ENCODE results near the gene ZNF536. TPM values are rescaled to one million over a fixed set of nuclear protein-coding genes. Genes with fewer than 3 reads are reported as not detected.
A peak's percentile ranks its signal among the peaks of the same experiment; 100 is the strongest.

The ZNF536 gene
- total RNA-seq, 1 donor from 2014 or later: 22.4 TPM

GRCh38 chr19:30551271-30551670, 179.1 kb downstream of the ZNF536 start:
- no peak for FAIRE-seq
- DNase-seq (ENCODE audit: low spot score in 2 of 2): no peak

- FAIRE-seq: no peak
- DNase-seq (ENCODE audit: low spot score in 2 of 2): no peak
Observed at GRCh38 chr19:30552593-30552992, 180.4 kb downstream of the ZNF536 start.

DNA sequence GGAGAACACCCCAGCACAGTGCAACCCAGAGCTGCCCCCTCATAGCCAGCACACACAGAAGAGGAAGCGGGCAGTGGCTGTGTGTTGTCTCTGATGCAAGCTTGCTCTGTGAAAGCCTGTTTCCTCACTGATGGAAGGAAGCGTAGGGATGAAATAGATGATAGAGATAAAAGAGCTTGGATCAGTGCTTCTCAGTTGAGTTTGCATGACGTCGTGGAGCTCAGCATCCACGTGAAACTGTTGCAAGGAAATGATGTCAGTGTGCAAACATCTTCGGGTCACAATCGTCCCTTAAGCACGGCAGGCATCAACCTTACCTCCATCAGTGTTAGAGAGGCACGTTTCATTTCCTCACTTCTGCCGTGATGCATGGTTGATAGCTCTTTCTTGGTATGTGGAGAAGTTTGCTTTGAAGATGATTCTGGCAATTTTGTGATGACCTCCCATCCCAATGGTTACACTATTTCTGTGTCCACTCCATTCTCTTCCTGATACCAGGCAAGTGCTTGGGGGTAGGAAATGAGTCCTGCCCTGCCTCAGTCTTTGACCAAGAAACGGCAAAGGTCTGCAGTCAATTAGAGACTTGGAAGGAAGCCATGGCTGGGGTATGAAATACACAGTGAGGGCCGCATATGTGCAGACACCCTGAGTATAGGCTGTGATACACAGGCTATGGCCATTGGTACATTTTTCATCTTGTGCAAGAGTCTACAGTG, 183.0 kb downstream of the ZNF536 start:
- no peak for DNase-seq (ENCODE audit: low spot score in 2 of 2)
- no peak for FAIRE-seq

- no peak for DNase-seq (ENCODE audit: low spot score in 2 of 2)
- FAIRE-seq: no peak
Observed at GRCh38 chr19:30555791-30556110, 183.6 kb downstream of the ZNF536 start.

- peak in 1 of 2 donors; percentile 38 for DNase-seq (ENCODE audit: low spot score in 2 of 2)
- peak; percentile 33 for FAIRE-seq
Observed at GRCh38 chr19:30556230-30556711, 184.1 kb downstream of the ZNF536 start.

DNA sequence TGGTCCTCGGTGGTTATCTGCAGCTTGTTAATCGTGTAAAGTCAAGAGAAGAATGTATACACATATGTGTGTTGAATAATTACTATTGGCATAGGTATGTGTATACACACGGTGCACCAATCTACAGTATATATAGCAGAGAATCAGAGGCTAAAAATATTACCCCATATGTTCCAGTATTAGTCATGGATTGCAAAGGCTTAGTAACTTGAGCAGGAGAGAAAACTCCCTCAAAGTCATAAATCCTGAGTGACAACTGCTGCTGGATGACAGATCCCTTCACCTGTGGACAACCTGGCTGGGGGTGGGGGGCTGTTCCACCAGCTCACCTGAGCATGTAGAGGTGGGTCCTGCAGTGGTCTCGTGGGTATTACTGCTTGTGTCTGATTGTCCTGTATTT, 185.0 kb downstream of the ZNF536 start:
- peak in 1 of 2 donors; percentile 14 for DNase-seq (ENCODE audit: low spot score in 2 of 2)
- no peak for FAIRE-seq

DNA sequence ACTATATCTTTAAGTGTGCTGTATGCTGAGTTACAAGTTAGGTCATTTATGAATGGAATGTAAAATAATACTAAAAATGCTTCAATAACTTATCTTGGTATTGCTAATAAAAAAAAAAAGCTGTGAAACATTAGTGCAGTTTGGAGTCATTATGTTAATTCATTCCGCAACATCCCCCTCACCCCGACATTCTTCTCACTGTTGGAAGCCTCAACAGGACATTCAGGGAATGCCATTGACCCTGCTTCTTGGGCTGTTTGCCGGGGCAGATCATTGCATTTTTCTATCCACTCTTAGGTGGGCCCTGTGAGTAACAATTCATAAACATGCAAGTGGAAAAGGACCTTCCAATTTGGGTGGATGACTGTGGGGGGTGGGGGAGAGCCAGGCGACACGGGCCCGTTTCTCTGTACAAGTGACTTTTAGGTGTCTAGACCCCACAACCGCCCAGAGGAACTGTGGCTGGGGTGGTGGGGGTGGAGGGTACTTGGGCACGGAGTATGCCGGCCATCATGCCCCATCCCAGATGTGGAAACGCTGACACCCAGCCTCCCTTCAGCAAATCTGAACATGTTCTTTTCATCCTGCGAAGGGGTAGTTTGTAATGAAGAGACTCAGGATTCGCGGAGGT, 185.9 kb downstream of the ZNF536 start:
- no peak for DNase-seq (ENCODE audit: low spot score in 2 of 2)
- FAIRE-seq: no peak

GRCh38 chr19:30558793-30559192, 186.6 kb downstream of the ZNF536 start:
- no peak for FAIRE-seq
- no peak for DNase-seq (ENCODE audit: low spot score in 2 of 2)

GRCh38 chr19:30559446-30559845, 187.3 kb downstream of the ZNF536 start:
- no peak for FAIRE-seq
- no peak for DNase-seq (ENCODE audit: low spot score in 2 of 2)

- FAIRE-seq (no peak), DNase-seq (ENCODE audit: low spot score in 2 of 2) (no peak)
Observed at GRCh38 chr19:30562981-30563380, 190.8 kb downstream of the ZNF536 start.

DNA sequence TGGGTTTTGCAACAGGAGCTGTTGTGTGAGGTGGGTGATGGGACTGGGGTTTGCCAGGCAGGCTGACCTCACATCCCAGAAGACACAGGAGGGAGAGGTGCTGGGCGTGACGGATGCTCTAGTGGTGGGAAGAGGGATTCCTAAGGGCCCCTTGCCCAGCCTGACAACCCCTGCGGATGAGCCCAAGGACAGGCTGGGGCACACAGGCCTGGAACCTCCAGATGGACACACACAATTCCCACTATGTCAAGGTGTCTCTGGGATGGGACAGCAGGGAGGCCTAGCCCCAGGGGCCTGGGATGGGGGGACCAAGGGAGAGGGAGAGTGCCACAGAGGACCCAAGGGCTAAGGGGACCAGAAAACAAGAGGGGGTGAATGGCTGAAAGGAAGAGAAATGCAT, 191.5 kb downstream of the ZNF536 start:
- DNase-seq (ENCODE audit: low spot score in 2 of 2) (no peak), FAIRE-seq (no peak)

DNA sequence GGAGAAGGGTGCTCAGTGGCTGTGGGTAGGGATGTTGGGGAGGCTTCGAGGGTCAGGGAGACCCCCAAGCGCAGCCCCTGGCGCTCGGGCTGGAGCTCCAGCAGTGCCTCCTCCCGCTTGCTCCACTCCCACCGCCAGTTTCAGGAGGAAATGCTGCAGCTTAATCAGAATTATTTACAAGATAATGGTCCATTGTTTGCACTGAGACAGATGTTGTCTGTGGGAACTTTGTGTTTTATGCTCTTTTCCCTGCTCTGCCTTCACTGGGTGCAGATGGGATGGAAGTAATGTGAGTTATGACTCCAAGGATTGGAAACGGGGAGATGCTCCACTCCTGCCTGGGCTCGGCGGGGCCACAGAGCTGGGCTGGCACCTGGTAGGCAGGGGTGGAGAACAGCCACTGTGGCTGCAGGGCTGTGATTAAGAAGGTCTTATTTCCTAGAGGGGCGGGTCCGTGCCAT, 192.4 kb downstream of the ZNF536 start:
- FAIRE-seq (no peak), DNase-seq (ENCODE audit: low spot score in 2 of 2) (peak; percentile 22 to 30)

GRCh38 chr19:30565636-30566035, 193.5 kb downstream of the ZNF536 start:
- FAIRE-seq (no peak), DNase-seq (ENCODE audit: low spot score in 2 of 2) (no peak)

DNA sequence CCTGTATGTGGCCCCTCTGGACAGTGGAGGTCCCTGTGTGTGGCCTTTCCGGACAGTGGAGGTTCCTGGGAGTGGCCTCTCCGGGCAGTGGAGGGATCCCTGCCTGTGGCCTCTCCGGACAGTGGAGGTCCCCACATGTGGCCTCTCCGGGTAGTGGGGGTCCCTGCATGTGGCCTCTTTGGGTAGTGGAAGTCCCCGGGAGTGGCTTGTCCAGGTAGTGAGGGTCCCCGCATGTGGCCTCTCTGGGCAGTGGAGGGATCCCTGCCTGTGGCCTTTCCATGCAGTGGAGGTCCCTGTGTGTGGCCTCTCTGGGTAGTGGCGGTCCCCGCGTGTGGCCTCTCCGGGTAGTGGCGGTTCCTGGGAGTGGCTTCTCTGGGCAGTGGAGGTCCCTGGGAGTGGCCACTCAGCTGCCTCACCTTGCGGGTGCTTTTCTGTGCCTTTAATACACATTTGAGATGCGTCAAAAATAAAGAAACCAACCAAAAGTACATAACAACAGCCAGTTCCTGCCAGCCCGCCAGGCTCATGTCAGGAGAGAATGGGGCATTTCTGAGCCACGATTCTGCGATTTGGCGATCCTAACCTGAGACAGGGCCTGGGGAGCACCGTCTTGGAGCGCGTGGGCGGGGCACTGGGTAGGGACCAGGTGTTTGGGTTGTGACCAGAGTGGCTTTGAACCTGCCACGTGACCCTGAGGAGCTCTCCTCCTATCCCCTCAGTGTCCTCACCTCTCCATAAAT, 194.7 kb downstream of the ZNF536 start:
- FAIRE-seq (no peak), DNase-seq (ENCODE audit: low spot score in 2 of 2) (no peak)

GRCh38 chr19:30567536-30568232, 195.5 kb downstream of the ZNF536 start:
- FAIRE-seq (no peak), DNase-seq (ENCODE audit: low spot score in 2 of 2) (no peak)

DNA sequence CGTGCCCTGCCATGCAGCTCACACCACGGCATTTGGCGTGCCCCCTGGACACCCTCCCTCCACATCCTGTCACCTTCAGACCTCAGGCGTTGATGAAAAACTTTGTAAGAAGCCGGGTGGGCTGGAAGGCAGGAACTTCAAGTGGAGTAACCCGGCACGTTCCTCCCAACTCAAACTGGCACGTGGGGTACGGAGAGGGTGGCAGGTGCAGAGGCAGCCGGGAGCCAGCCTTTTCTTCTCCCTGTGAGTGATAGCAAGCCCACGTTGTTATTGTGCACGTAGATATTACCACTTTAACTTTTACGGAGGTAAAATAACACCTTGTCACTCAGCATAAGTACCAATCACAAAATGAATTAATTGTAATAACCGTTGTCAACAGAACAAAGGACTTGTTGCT, 198.0 kb downstream of the ZNF536 start:
- DNase-seq (ENCODE audit: low spot score in 2 of 2) (no peak), FAIRE-seq (no peak)

- peak; percentile 19 for FAIRE-seq
- DNase-seq (ENCODE audit: low spot score in 2 of 2): no peak
Observed at GRCh38 chr19:30577551-30578105, 205.4 kb downstream of the ZNF536 start.

DNA sequence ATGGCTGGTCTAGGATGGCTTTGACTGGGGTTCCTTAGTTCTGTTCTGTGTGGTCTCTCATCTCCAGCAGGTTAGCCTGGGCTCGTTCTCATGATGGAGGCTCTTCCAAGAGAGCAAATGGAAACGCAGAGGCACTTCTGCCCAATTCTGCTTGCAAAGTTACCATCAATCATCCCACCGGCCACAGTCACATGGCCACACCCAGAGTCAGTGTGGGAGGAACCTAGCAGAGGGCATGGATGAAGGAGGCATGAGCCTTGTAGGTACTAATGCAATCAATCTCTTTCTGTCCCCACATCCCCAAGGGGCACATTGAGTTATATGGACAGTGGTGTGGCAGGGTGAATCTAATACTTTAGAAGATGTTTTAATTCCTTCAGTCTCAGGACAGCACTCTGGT, 207.2 kb downstream of the ZNF536 start:
- DNase-seq (ENCODE audit: low spot score in 2 of 2) (no peak), FAIRE-seq (no peak)

- DNase-seq (ENCODE audit: low spot score in 2 of 2): no peak
- no peak for FAIRE-seq
Observed at GRCh38 chr19:30580673-30581072, 208.5 kb downstream of the ZNF536 start.

GRCh38 chr19:30584090-30584489, 211.9 kb downstream of the ZNF536 start:
- DNase-seq (ENCODE audit: low spot score in 2 of 2) (no peak), FAIRE-seq (no peak)

DNA sequence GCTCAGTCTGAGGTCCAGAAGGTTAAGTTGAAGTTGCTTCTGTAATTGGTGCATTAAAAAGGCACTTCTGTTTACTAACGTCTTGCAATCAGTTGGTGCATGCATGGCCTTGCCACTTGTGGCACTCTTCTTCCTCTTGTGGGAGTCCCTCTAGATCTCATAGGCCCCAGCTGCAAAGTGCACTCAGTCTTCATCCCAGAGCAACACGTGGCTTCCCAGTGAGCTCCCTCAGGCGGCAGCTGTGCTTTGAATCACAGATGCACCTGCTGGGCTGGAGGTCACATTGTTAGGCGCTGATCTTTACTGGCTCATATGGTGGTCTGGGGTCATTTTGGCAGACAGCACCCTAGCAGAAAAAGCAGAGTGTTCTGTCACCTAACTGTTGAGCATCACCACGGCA, 215.7 kb downstream of the ZNF536 start:
- FAIRE-seq: no peak
- DNase-seq (ENCODE audit: low spot score in 2 of 2): no peak

All from frontal cortex (tissue), 4 donors.